GM20000 (cell line): Measurements from ENCODE around the gene NET1.

Experiments used
- DNase-seq: peaks from one replicate; pipeline ENCODE4 v3.0.0; 2012; ENCODE audit warnings: low spot score
- TF ChIP-seq, protein P1 (sequence below): IDR thresholded peaks from 2 replicates; pipeline ENCODE4 v1.5.1; 2012; ENCODE audit warnings: mild to moderate bottlenecking, control low read depth; ENCODE audit errors: extremely low read depth, missing control alignments

The NET1 gene

GRCh38 chr10:5412277-5412941 is at the start of gene NET1:
NET1 (plus strand) TSS chr10:5412557; CDS start chr10:5412693, 136 bp downstream.
- TF ChIP-seq, protein P1, sequence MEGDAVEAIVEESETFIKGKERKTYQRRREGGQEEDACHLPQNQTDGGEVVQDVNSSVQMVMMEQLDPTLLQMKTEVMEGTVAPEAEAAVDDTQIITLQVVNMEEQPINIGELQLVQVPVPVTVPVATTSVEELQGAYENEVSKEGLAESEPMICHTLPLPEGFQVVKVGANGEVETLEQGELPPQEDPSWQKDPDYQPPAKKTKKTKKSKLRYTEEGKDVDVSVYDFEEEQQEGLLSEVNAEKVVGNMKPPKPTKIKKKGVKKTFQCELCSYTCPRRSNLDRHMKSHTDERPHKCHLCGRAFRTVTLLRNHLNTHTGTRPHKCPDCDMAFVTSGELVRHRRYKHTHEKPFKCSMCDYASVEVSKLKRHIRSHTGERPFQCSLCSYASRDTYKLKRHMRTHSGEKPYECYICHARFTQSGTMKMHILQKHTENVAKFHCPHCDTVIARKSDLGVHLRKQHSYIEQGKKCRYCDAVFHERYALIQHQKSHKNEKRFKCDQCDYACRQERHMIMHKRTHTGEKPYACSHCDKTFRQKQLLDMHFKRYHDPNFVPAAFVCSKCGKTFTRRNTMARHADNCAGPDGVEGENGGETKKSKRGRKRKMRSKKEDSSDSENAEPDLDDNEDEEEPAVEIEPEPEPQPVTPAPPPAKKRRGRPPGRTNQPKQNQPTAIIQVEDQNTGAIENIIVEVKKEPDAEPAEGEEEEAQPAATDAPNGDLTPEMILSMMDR, result no peak
- DNase-seq, result peak; percentile 93

GRCh38 chr10:5362873-5363272 is 49.5 kb upstream of the NET1 start:
- no peak for DNase-seq
- TF ChIP-seq, protein P1, result no peak

GRCh38 chr10:5364374-5364773 is 48.0 kb upstream of the NET1 start:
- TF ChIP-seq, protein P1, result no peak
- no peak for DNase-seq

DNA sequence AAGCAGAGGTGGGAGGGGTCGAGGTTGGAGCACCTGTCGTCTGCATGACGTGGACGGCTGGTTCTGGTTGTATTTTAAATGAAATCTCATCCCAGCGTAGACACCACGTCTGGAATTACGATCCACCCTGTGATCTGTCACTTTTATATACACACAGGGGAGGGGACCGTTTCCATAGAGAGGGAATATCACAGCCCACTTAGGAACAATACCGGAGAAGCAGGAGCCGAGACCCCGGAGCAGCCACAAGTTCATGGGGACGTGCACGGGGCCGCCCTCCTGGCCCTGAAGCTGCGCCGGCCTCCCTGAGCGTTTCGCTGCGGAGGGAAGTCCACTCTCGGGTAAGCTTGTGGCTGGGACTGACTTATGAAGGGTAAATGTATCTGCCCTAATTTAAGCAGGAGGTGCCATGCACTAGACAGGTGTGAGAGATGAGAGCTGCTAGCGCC is 47.4 kb upstream of the NET1 start, which contains the start of gene UCN3:
Gene UCN3, plus strand, starts transcription at position 77 of the 449 bp plus-strand sequence. CDS start 8,755 bp downstream, outside the sequence.
- TF ChIP-seq, protein P1, result no peak
- no peak for DNase-seq

DNA sequence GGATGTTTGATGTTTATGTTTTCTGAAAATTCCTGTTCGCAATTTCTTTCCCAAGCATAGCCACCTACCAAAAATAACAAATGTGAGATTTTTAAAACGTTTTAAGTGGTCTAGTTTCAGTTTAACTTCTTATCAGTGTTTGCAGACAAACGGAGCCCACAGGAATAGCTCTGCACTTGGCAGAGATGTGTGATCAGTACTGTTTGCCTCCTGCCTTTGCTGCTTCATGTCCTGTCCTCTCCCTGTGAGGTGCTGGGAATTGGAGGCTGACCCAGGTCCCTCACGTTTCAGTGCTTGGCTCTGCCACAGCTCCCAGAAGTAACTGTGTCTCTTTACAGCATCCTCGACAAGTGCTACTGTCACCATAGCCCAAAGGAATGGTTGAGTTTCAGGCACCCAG is 46.4 kb upstream of the NET1 start:
- no peak for DNase-seq
- TF ChIP-seq, protein P1, result no peak

GRCh38 chr10:5369362-5370158 is 42.8 kb upstream of the NET1 start:
- TF ChIP-seq, protein P1, result no peak
- DNase-seq, result no peak

DNA sequence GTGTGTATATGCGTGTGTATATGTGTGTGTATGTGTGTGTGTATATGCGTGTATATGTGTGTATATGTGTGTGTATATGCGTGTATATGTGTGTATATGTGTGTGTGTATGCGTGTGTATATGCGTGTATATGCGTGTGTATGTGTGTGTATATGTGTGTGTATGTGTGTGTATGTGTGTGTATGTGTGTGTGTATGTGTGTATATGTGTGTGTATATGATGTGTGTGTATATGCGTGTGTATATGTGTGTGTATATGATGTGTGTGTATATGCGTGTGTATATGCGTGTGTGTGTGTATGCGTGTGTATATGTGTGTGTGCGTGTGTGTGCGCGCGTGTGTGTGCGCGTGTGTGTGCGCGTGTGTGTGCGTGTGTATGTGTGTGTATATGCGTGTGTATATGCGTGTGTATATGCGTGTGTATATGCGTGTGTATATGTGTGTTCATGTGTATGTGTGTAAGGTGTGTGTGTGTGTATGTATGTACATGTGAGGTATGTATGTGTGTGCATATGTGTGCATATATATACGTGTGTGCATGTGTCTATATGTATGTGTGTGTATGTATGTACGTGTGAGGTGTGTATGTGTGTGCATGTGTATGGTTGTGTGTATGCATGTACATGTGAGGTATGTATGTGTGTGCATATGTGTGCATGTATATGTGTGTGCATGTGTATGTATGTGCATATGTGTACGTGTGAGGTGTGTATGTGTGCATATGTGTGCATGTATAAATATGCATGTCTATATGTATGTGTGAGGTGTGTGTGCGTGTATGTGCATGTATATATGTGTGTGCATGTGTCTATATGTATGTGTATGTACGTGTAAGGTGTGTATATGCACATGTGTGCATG is 41.6 kb upstream of the NET1 start:
- TF ChIP-seq, protein P1, result no peak
- no peak for DNase-seq
